NCI-H1694 (cell line): ENCODE results near the gene STX8.
"Not testable (repeated sequence)": the region's sequence is repeated elsewhere in the genome, so short reads cannot be mapped to it uniquely, and the experiment has no call there.

Experiments
- DNase-seq: peaks from one replicate; lab custom pipeline; 2025; lab: John Stamatoyannopoulos, UW

Gene STX8

DNA sequence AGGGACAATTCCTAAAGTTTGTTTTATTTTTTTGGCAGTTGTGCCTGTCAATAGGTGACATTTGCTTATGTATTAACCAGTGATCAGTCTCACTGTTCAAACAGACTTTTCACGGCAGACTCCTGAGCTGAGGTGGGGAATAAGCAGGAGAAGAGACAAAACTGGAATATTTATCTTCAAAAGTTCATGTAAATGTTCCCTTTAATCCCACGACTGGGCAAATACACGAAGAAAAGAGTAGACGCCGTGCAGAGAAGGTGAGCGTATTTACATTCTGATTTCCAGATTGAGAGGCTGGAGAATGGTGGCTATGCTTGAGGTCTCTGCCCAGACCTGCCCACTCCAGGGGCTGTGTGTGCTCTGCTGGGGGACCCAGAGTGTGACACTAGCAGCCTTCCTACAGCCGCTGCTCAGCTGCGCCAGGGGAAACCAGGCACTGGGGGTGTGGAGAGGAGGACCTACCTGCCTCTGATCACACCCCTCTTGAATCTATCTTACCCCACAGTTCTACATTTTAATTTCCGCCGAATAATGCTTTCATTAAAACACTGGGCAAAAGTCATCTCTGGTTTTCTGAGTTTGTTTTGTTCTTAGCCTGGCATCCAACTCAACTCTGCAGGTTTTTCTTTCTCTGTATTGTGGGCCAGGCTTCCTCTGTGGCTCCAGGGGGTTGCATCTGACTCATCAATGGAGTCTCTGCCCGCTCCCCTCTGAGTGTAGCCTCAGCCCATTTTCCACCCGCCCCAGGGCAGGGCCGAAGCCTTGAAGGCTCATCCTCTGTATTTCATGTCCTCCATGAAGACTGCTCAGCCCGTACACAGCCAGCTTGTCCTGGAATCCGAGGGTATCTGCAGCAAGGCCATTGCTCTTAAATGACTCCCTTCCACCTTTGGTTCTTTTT is 317.3 kb downstream of the STX8 start:
- DNase-seq = no peak

DNA sequence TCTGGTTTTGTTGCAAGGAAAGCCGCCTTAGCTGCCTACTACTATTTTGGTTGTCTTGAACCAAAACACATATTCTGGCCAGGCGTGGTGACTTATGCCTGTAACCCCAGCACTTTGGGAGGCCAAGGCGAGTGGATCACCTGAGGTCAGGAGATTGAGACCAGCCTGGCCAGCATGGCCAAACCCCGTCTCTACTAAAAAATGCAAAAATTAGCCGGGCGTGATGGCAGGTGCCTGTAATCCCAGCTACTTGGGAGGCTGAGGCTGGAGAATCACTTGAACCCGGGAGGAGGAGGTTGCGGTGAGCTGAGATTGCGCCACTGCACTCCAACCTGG is 318.0 kb downstream of the STX8 start:
- DNase-seq = not testable (repeated sequence)

DNA sequence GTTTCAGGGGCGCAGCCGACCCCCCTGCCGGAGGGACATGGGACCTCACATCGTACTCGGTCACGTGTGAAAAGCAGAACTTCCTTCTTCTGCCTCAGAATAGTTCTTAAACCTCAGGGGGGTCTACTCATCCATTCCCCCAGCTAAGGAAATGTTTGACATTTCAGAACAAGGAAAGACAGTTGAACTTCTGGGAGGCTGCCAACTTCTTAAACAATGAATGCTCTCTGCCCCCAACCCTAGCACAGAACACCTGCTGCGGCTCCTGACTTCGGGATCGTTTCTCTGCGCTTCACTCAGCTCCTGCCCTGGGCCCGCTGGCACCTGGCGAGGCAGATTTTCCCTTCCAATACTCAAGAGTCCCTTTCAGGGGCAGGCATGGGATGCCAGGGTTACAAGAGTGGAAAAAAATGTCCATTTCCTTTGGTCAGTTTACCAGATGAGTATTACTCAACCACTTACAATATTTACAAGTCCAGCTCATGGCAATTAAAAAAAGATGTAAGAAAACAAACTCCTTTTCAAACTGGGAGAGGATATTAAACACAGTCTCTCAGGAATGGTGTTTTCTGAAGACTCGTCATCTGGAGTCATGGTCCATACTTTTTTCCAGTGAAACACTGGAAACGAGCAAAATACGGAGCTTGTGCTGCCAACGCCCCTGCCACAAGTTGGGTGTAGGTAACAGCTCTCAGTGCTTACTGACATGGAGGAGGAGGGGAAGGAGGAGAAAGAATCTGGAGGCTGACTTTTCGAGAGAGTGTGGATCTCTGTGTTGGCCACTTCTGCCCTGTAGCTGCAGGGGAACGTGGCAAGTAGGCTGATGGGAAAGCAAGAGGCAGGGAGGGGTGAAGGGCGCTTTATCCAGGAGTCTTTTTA is 318.6 kb downstream of the STX8 start:
- DNase-seq = no peak

GRCh38 chr17:9256361-9256750 is 319.3 kb downstream of the STX8 start:
- DNase-seq = no peak

DNA sequence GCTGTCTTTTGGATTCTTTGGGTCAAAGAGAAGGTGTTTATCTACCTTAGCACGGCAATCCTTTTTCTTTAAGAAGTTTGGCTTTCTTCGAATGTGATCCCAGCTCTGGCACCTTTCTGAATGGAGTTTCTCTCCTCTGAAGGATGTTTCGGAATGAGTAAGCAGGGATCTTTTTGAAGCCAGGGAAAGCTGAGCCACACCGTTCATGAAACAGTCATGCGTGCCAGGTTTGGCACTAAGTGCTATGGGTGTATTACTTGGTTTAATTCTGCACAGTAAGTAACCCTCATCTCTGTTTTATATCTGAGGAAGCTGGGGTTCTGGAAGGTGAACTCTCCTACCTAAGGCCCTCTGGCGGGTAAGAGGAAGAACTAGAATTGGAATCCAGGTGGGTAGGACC is 319.8 kb downstream of the STX8 start:
- no peak for DNase-seq

GRCh38 chr17:9254841-9255240 is 320.8 kb downstream of the STX8 start:
- DNase-seq = no peak

GRCh38 chr17:9253308-9253707 is 322.3 kb downstream of the STX8 start:
- DNase-seq = no peak

DNA sequence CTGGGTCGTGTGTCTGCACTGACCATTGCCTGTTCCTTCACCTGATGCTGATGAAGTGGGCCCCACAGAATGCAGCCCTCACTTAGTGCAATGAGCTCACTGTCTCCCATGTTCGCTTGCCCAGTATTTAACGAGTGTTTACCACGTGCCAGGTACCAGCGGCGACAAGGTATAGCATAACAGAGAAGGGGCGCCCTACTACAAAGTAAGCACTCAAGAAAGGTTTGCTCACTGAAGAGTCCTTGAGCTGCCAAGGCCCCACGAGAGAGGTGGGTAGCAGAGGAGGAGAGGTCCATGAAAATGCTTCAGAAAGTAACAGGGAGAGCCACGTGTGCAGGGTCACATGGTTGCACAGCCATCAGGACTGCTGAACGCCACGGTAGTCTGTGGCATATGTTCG is 324.3 kb downstream of the STX8 start:
- DNase-seq = no peak

DNA sequence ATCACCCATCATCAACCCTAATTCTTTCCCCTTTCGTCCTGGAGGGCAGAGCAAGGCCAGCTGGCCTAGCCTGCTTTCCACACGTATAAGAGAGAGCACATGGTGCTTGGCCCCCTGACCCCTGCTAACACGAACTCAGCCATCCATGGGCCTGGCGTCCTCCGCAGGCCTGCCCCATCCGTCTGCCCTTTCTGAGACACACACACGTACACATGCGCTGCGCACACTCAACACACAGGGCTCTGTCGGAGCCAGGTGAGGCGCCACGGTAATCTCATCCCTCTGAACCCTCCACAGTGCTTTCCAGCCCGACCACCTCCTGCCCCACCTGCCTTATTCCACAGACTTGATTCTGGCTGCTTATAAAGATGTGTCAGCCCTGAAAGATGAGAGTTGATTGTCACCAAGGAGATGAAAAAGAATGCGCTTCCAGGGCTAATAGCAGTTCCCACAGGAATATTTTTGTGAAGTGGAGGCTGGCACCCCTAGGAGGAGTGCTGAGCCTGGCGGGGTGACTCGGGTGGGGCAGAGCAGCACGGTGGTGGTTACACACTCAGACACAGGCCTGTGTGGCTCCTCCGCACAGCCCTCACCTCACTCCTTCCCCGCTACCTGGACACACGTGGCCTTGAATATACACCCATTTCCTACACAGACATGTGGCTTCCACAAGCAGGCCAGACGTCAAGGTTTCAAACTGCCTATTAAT is 326.2 kb downstream of the STX8 start:
- DNase-seq = no peak

- no peak for DNase-seq
Measured at GRCh38 chr17:9247401-9247938, 328.1 kb downstream of the STX8 start.

GRCh38 chr17:9244066-9245052 is 331.3 kb downstream of the STX8 start:
- DNase-seq = no peak

DNA sequence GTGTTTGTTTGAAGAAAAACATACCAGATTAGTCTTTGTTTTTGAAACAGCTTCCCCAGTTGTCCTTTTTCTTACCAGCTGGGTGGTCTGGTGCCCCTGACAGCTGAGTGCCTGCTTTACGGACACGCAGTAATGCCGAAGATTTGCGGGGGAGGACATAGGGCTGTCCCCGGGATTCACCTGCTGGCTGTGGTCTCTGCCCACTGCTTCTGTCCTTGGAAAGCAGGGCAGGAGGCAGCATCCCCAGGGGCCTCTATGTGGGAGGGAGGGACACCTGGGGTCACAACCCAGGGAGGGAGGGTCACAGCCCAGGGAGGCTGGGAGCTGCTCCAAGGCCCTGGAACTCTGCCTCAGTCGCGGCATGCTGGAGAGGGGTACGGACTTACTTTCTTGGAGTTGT is 332.6 kb downstream of the STX8 start:
- DNase-seq = no peak

- DNase-seq = no peak
Measured at GRCh38 chr17:9242497-9242881, 333.1 kb downstream of the STX8 start.

DNA sequence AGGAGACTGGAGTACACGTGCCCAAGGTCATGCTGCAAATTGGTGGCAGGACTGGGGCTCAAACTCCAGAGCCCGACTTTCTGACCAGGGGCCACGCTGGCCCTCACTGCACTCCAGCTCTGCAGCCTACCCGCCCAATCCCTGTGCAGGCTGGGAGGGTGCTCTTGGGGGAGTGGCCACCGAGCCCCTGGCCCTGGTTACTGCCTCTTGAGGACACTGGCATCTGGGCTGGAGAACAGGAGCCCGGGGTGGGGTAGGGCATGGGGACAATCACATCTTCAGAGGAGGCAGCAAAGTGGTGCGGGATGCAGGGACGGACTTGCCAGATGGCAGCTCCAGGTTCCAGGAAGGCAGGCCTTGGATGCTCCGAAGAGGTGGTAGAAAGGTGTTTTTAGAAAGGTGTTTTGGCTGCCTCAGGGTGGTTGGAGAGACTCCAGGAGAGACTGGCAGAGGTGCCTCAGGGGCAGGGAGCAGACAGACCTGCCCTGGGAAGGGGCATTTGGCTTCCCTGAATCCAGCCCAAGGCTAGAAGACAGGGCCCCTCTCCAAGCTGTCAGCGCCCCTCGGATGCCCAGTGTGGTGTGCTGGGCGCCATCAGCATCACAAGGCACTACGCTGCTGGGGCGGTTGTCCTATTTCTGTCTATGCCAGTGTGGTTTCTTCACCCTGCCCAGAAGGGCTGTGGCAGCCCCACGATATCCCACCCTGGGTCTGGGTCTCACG is 333.7 kb downstream of the STX8 start:
- DNase-seq = no peak

DNA sequence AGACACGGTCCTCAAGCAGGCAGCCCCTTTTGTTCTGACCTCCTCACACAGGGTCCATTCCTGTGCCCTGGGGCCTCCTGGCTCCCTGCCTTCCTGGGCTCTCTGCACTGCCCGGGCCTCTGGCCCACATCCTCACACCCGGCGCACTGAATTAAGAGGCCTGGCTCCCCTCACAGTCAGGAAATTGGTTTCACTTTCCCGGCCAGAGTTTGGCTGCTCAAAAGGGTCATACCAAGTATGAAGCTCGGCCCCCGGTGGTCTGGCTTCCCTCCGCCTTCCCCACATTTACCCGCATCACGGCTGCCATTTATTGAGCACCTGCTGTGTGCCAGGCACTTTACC is 334.3 kb downstream of the STX8 start:
- no peak for DNase-seq

DNA sequence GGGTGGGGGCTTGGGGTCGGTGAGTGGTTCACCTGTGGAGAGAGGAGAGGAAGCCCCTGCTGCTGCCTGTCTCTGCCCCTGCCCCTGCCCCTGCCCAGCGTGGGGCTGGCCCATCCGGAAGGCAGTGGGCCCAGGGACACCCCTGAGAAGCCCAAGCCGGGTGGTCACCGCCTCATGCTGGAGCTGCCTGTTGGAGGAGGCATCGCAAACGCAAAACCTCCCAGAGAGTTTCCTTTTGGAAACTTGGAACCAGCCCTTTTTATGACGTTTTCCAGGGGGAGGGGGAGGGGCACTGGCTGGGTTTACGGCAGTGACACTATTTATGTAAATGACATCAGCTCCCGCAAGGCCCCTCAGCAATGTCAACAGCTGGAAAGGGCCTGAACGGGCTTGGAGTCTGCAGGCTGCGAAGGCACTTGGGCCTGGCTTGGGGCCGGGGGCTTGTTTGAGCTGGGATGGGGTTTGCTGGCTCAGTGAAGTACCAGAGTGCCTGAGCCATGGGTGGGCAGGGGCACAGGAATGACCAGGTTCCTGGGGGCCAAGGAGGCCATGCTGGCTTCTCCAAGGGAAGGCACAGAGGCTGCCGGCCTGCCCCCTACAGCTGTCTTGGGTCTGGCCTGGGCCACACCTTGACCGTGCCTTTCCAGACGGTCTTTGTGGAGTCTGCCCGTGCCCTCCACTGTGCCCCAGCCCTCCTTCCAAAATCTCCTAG is 334.8 kb downstream of the STX8 start:
- DNase-seq = no peak

GRCh38 chr17:9239793-9240658 is 335.6 kb downstream of the STX8 start:
- no peak for DNase-seq

GRCh38 chr17:9239246-9239792 is 336.3 kb downstream of the STX8 start:
- DNase-seq = no peak
